SU-DHL-6 (cell line): ENCODE data around the gene CLDN7.
A peak's percentile ranks its signal among the peaks of the same experiment; 100 is the strongest.

Experiments used
- H2AFZ ChIP-seq: fragments of 200-600 bp; sonication (generic); 2 replicates; pipeline ENCODE4 v1.6.1; 2014; ENCODE audit warnings: low read depth, mild to moderate bottlenecking, moderate library complexity, mixed read lengths, antibody characterized with exemption, low read length; ENCODE audit not compliant: severe bottlenecking
- H3F3A ChIP-seq: fragments of 200-600 bp; shearing (Covaris generic); 2 replicates; pipeline ENCODE4 v1.6.0; 2016; ENCODE audit warnings: antibody characterized with exemption, mild to moderate bottlenecking; ENCODE audit not compliant: insufficient read depth
- H3K27ac ChIP-seq: fragments of 200-600 bp; sonication (generic); 2 replicates; pipeline ENCODE4 v1.5.1; 2016; ENCODE audit warnings: low read depth, mild to moderate bottlenecking, low read length, moderate library complexity, mixed read lengths
- H3K27me3 ChIP-seq: fragments of 200-600 bp; sonication (generic), shearing (Covaris generic); 2 replicates; pipeline ENCODE4 v1.6.0; 2014; ENCODE audit warnings: mild to moderate bottlenecking, low read length
- H3K36me3 ChIP-seq: fragments of 200-600 bp; sonication (generic); 2 replicates; pipeline ENCODE4 v1.6.1; 2014; ENCODE audit warnings: mild to moderate bottlenecking, low read length, mixed read lengths
- H3K4me2 ChIP-seq: fragments of 300-600, 200-600 bp; shearing (Covaris generic), sonication (generic); 2 replicates; pipeline ENCODE4 v1.6.0; 2014; ENCODE audit warnings: low read length, low read depth, mild to moderate bottlenecking; ENCODE audit not compliant: poor library complexity, severe bottlenecking
- H3K4me3 ChIP-seq: fragments of 200-600 bp; sonication (generic); 2 replicates; pipeline ENCODE4 v1.5.1; 2014; ENCODE audit warnings: antibody characterized with exemption, low read length, mild to moderate bottlenecking, mixed read lengths; ENCODE audit not compliant: insufficient read depth, poor library complexity, severe bottlenecking
- H3K79me2 ChIP-seq: fragments of 200-600 bp; sonication (generic); 2 replicates; pipeline ENCODE4 v1.6.1; 2014; ENCODE audit warnings: mild to moderate bottlenecking, low read length, moderate library complexity; ENCODE audit not compliant: insufficient read depth
- H3K9ac ChIP-seq: fragments of 200-600 bp; sonication (generic); 2 replicates; pipeline ENCODE4 v1.7.0; 2014; ENCODE audit warnings: mild to moderate bottlenecking, low read length
- H3K9me2 ChIP-seq: fragments of 200-600 bp; sonication (generic); replicated peaks from 2 replicates; pipeline ENCODE4 v1.6.1; 2014; ENCODE audit warnings: low read length; ENCODE audit not compliant: insufficient read depth
- H3K9me3 ChIP-seq: fragments of 200-600 bp; sonication (generic); 2 replicates; pipeline ENCODE4 v1.6.1; 2014; ENCODE audit warnings: low read length, mixed read lengths; ENCODE audit not compliant: insufficient read depth
- H4K20me1 ChIP-seq: fragments of 200-600 bp; sonication (generic); 2 replicates; pipeline ENCODE4 v1.6.1; 2014; ENCODE audit warnings: low read depth, mild to moderate bottlenecking, antibody characterized with exemption, low read length, moderate library complexity, mixed read lengths
- CTCF ChIP-seq: fragments of 200-600 bp; sonication (generic); IDR thresholded peaks from one replicate; pipeline ENCODE4 v1.5.1; 2017; ENCODE audit warnings: antibody characterized with exemption, mild to moderate bottlenecking, low read length, moderate library complexity; ENCODE audit not compliant: insufficient read depth, poor library complexity, severe bottlenecking
- EZH2phosphoT487 ChIP-seq: fragments of 200-600 bp; sonication (generic), shearing (Covaris generic); conservative IDR thresholded peaks from 2 replicates; pipeline ENCODE4 v1.6.1; 2018; ENCODE audit warnings: mild to moderate bottlenecking, antibody characterized with exemption, low read length, moderate library complexity, mixed read lengths

The CLDN7 gene

GRCh38 chr17:7222093-7222971 lies 39.9 kb downstream of the CLDN7 start:
- Histone ChIP-seq H2AFZ (no peak overlapping the region), H4K20me1 (no peaks in the 10 kb centered on the region), H3K27ac (no peak overlapping the region), H3K4me2 (no peak overlapping the region), H3K9ac (no peak overlapping the region), H3K36me3 (no peaks in the 10 kb centered on the region), H3F3A (peaks cover 11% of the 10 kb centered on the region; the same call in 1 of the 2 replicates), H3K79me2 (no peaks in the 10 kb centered on the region), H3K9me3 (no peaks in the 10 kb centered on the region), H3K27me3 (no peaks in the 10 kb centered on the region), H3K9me2 (no peaks in the 10 kb centered on the region), H3K4me3 (no peak overlapping the region)
- TF ChIP-seq CTCF: no peak

GRCh38 chr17:7221278-7222092 lies 40.8 kb downstream of the CLDN7 start:
- no peak for TF ChIP-seq EZH2phosphoT487
- TF ChIP-seq CTCF: no peak
- Histone ChIP-seq H3K36me3 (no peaks in the 10 kb centered on the region), H4K20me1 (no peaks in the 10 kb centered on the region), H3K9ac (no peak overlapping the region), H3K27ac (no peak overlapping the region), H3K9me3 (no peaks in the 10 kb centered on the region), H3K4me2 (no peak overlapping the region), H3K27me3 (no peaks in the 10 kb centered on the region), H2AFZ (no peak overlapping the region), H3K4me3 (no peak overlapping the region), H3K9me2 (no peaks in the 10 kb centered on the region), H3K79me2 (no peaks in the 10 kb centered on the region), H3F3A (peaks cover 11% of the 10 kb centered on the region; the same call in 1 of the 2 replicates)

GRCh38 chr17:7220593-7221277 lies 41.5 kb downstream of the CLDN7 start:
- Histone ChIP-seq H3K9ac (peak overlapping the region; percentile 73), H3K27ac (peak overlapping the region; percentile 51), H2AFZ (no peak overlapping the region), H3K36me3 (no peaks in the 10 kb centered on the region), H3K4me3 (peak overlapping the region; percentile 66), H3K9me2 (no peaks in the 10 kb centered on the region), H3K27me3 (no peaks in the 10 kb centered on the region), H3K9me3 (no peaks in the 10 kb centered on the region), H3F3A (peaks cover 11% of the 10 kb centered on the region; the same call in 1 of the 2 replicates), H3K79me2 (no peaks in the 10 kb centered on the region), H3K4me2 (peak overlapping the region; percentile 56), H4K20me1 (no peaks in the 10 kb centered on the region)
- peak; percentile 62 for TF ChIP-seq CTCF
- TF ChIP-seq EZH2phosphoT487: no peak
